ENCODE measurements around the gene MAPK4. TPM values are rescaled to one million over a fixed set of nuclear protein-coding genes. Genes with fewer than 3 reads are reported as not detected.

The MAPK4 gene
- total RNA-seq, 1 experiment from 2014 or later, result 4.2 TPM

- Mint-ChIP-seq H3K27me3 (ENCODE audit: low read depth) (no peaks in the 10 kb centered on the region), H3K27ac (no peak overlapping the region), H3K4me3 (no peak overlapping the region), H3K36me3 (no peaks in the 10 kb centered on the region), H3K9me3 (no peaks in the 10 kb centered on the region), H3K4me1 (peaks cover 17% of the 10 kb centered on the region)
- ChIA-PET CTCF (no interaction called here), POLR2A (no interaction called here)
- TF ChIP-seq NFYB (CRISPR knock-in tag; conservative IDR thresholded peaks at IDR 0.05; ENCODE audit: low read depth) (no peak), SP1 (CRISPR knock-in tag; conservative IDR thresholded peaks at IDR 0.05) (no peak), ZNF138 (CRISPR knock-in tag; conservative IDR thresholded peaks at IDR 0.05) (no peak), PRRX2 (CRISPR knock-in tag; IDR thresholded peaks at IDR 0.05) (no peak), ZNF512 (CRISPR knock-in tag; IDR thresholded peaks at IDR 0.05; ENCODE audit: borderline replicate concordance) (no peak), ZNF232 (CRISPR knock-in tag; IDR thresholded peaks at IDR 0.05) (no peak), SMAD3 (CRISPR knock-in tag; IDR thresholded peaks at IDR 0.05; ENCODE audit: borderline replicate concordance) (no peak), ZNF423 (CRISPR knock-in tag; IDR thresholded peaks at IDR 0.05) (no peak), NFATC4 (CRISPR knock-in tag; IDR thresholded peaks at IDR 0.05) (no peak), ERG (CRISPR knock-in tag; IDR thresholded peaks at IDR 0.05) (no peak)
- no peak for ATAC-seq
- DNase-seq (ENCODE audit: low spot score), result no peak
Observed at GRCh38 chr18:50724751-50725151, 164.9 kb downstream of the MAPK4 start.

- H3K4me3 Mint-ChIP-seq, result no peak overlapping the region
- no peak overlapping the region for H3K27ac Mint-ChIP-seq
- CTCF ChIA-PET, result interaction anchor here (2.5 kb wide), 1 partner anchor 65 kb away, joined by 8 read pairs; no protein-coding TSS in a partner anchor
- H3K4me1 Mint-ChIP-seq, result peaks cover 17% of the 10 kb centered on the region
- DNase-seq (ENCODE audit: low spot score), result no peak
- no peaks in the 10 kb centered on the region for H3K36me3 Mint-ChIP-seq
- POLR2A ChIA-PET, result no interaction called here
- H3K9me3 Mint-ChIP-seq, result no peaks in the 10 kb centered on the region
- H3K27me3 Mint-ChIP-seq (ENCODE audit: low read depth), result no peaks in the 10 kb centered on the region
- no peak for ATAC-seq
- no peak for TF ChIP-seq FOXP1 (CRISPR knock-in tag; IDR thresholded peaks at IDR 0.05; ENCODE audit: borderline replicate concordance)
Observed at GRCh38 chr18:50726960-50727589, 167.2 kb downstream of the MAPK4 start.

- ChIA-PET CTCF (interaction anchor here (2.5 kb wide), 1 partner anchor 66 kb away, joined by 8 read pairs; no protein-coding TSS in a partner anchor), POLR2A (no interaction called here)
- Mint-ChIP-seq H3K4me3 (no peak overlapping the region), H3K9me3 (no peaks in the 10 kb centered on the region), H3K36me3 (no peaks in the 10 kb centered on the region), H3K4me1 (peaks cover 17% of the 10 kb centered on the region), H3K27ac (no peak overlapping the region), H3K27me3 (ENCODE audit: low read depth) (no peaks in the 10 kb centered on the region)
- DNase-seq (ENCODE audit: low spot score) (no peak), ATAC-seq (no peak)
- TF ChIP-seq IRF1 (CRISPR knock-in tag; IDR thresholded peaks at IDR 0.05) (no peak), FOXP4 (CRISPR knock-in tag; IDR thresholded peaks at IDR 0.05) (no peak), RELA (CRISPR knock-in tag; IDR thresholded peaks at IDR 0.05; ENCODE audit: borderline replicate concordance) (no peak), ZNF121 (CRISPR knock-in tag; IDR thresholded peaks at IDR 0.05) (no peak), TP53 (CRISPR knock-in tag; IDR thresholded peaks at IDR 0.05) (no peak), ATF6 (CRISPR knock-in tag; IDR thresholded peaks at IDR 0.05) (no peak), PRRX2 (CRISPR knock-in tag; IDR thresholded peaks at IDR 0.05) (no peak), TEAD1 (CRISPR knock-in tag; IDR thresholded peaks at IDR 0.05) (no peak)
Observed at GRCh38 chr18:50727721-50728471, 168.0 kb downstream of the MAPK4 start.
